ENCODE results near the gene COBLL1.
"Not testable (repeated sequence)": the region's sequence is repeated elsewhere in the genome, so short reads cannot be mapped to it uniquely, and the experiment has no call there.

- TF ChIP-seq POLR2A (IDR thresholded peaks at IDR 0.05; ENCODE audit: extremely low read depth, insufficient read length), result not testable (repeated sequence)
- TF ChIP-seq, protein P1, sequence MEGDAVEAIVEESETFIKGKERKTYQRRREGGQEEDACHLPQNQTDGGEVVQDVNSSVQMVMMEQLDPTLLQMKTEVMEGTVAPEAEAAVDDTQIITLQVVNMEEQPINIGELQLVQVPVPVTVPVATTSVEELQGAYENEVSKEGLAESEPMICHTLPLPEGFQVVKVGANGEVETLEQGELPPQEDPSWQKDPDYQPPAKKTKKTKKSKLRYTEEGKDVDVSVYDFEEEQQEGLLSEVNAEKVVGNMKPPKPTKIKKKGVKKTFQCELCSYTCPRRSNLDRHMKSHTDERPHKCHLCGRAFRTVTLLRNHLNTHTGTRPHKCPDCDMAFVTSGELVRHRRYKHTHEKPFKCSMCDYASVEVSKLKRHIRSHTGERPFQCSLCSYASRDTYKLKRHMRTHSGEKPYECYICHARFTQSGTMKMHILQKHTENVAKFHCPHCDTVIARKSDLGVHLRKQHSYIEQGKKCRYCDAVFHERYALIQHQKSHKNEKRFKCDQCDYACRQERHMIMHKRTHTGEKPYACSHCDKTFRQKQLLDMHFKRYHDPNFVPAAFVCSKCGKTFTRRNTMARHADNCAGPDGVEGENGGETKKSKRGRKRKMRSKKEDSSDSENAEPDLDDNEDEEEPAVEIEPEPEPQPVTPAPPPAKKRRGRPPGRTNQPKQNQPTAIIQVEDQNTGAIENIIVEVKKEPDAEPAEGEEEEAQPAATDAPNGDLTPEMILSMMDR (IDR thresholded peaks at IDR 0.05; ENCODE audit: low read depth, low read length), result not testable (repeated sequence)
- TF ChIP-seq, protein P2, sequence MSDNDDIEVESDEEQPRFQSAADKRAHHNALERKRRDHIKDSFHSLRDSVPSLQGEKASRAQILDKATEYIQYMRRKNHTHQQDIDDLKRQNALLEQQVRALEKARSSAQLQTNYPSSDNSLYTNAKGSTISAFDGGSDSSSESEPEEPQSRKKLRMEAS (IDR thresholded peaks at IDR 0.05; ENCODE audit: low read depth, low read length), result not testable (repeated sequence)
These were observed 18.5 kb upstream of the COBLL1 start for GRCh38 chr2:164859906-164860693.
